IPS DF 4.7 (cell line): ENCODE results near the gene DMBX1.

Experiments
- DNase-seq: peaks from one replicate; pipeline ENCODE4 v3.0.0-alpha.2; 2013; ENCODE audit warnings: low spot score; ENCODE audit errors: extremely low read depth

Gene DMBX1

GRCh38 chr1:46489638-46490405 lies at the start of gene DMBX1:
DMBX1 (plus strand) TSS chr1:46489836; CDS start chr1:46507011, 17,175 bp downstream.
- DNase-seq, result no peak

- no peak for DNase-seq
Observed at GRCh38 chr1:46440478-46440877, 49.2 kb upstream of the DMBX1 start.

GRCh38 chr1:46442317-46443161 lies 47.1 kb upstream of the DMBX1 start:
- peak; percentile 95 for DNase-seq

GRCh38 chr1:46444466-46444865 lies 45.2 kb upstream of the DMBX1 start:
- no peak for DNase-seq

- DNase-seq, result no peak
Observed at GRCh38 chr1:46445773-46446256, 43.8 kb upstream of the DMBX1 start.

GRCh38 chr1:46446646-46447498 lies 42.8 kb upstream of the DMBX1 start:
- peak; percentile 82 for DNase-seq

GRCh38 chr1:46447499-46448108 lies 42.0 kb upstream of the DMBX1 start:
- no peak for DNase-seq

- DNase-seq, result no peak
Observed at GRCh38 chr1:46448109-46448911, 41.3 kb upstream of the DMBX1 start.

GRCh38 chr1:46449223-46450159 lies 40.1 kb upstream of the DMBX1 start:
- DNase-seq, result no peak

- no peak for DNase-seq
Observed at GRCh38 chr1:46450160-46450517, 39.5 kb upstream of the DMBX1 start.

- DNase-seq, result no peak
Observed at GRCh38 chr1:46451948-46452930, 37.4 kb upstream of the DMBX1 start.

GRCh38 chr1:46452931-46453325 lies 36.7 kb upstream of the DMBX1 start:
- DNase-seq, result no peak

GRCh38 chr1:46453449-46453848 lies 36.2 kb upstream of the DMBX1 start:
- no peak for DNase-seq

- no peak for DNase-seq
Observed at GRCh38 chr1:46455951-46456350, 33.7 kb upstream of the DMBX1 start.

GRCh38 chr1:46456411-46456963 lies 33.1 kb upstream of the DMBX1 start:
- no peak for DNase-seq

- DNase-seq, result no peak
Observed at GRCh38 chr1:46457178-46457577, 32.5 kb upstream of the DMBX1 start.

- DNase-seq, result no peak
Observed at GRCh38 chr1:46458190-46458589, 31.4 kb upstream of the DMBX1 start.

- no peak for DNase-seq
Observed at GRCh38 chr1:46458846-46459245, 30.8 kb upstream of the DMBX1 start.
